ENCODE measurements around the gene KHDC1L.

KHDC1L gene

DNA sequence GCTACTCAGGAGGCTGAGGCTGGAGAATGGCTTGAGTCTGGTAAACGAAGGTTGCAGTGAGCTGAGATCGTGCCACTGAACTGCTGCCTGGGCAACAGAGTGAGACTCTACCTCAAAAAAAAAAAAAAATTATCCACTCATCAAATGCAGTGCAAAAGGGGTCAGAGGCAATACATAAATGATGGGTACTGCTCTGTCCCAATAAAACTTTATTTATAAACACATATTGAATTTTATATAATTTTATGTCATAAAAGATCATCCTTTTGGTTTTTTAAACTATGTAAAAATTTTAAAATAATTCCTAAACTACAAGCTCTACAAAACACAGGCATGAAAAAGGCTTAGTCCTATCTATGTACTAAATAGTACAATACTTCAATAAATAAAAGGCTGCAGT, 27.4 kb upstream of the KHDC1L start:
- DNase-seq (ENCODE audit: low spot score) = no peak
- in situ Hi-C loops (cut with MboI; ENCODE audit: low pct_unique_long_range_greater_than_20kb, low sequenced_read_pairs, unreplicated experiment) = no loop called here

DNA sequence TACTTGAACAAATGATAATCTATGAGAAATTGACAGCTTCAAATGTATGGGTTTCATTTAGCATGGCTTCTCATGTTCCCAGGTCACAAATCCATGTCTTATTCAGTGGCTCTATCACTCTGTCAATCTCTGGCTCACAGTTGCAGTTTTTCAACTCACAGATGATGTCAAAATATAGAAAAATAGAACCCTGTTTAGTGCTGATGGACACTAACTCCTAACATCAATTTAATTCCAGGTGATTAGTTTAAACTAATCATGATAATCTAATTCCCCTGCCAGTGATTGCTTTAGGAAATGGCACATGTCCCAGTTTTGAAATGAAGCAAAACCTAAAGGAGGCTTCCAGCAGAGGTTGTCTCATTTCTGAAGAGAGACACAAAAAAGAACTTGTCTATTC, 24.7 kb upstream of the KHDC1L start:
- TF ChIP-seq CTCF (IDR thresholded peaks at IDR 0.05; ENCODE audit: extremely low read depth, insufficient read depth, missing control alignments) = no peak
- DNase-seq (ENCODE audit: low spot score) = no peak
- in situ Hi-C loops (cut with MboI; ENCODE audit: low pct_unique_long_range_greater_than_20kb, low sequenced_read_pairs, unreplicated experiment) = no loop called here

More for the DNA sequence above, 27.4 kb upstream of the KHDC1L start:
- no peak for TF ChIP-seq CTCF (IDR thresholded peaks at IDR 0.05; ENCODE audit: extremely low read depth, insufficient read depth, missing control alignments)

DNA sequence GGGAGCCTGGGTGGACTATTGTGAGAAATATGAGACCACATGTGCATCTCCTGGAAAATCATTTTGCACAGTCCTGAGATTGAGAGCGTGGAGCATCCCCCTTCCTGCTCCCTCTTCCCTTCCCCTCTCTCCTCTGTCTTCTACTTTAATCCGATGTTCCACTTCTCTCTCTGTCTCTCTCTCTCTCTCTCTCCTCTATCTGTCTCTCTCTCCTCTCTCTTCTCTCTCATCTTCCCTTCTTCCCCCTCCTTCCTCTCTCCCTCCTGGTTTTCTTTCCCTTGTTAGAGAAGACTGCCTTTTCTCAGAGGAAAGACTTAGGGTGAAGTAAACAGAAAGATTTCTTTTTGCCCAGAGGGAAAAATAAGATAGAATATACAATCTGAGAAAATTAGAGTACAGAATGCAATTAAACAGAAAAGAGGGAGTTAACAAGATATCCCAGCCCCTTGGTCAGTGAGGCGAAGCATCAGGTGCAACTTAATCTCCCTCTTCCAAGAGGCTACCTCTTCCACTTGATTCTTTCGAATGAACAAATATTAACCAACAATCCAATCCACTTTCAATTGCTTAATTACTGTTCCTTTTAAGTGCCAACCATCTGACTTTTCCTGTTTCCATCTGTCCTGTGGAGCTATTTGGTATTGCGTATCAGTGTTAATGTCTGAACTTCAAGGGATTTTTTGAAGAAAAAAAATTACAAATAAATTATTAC, 23.1 kb upstream of the KHDC1L start:
- DNase-seq (ENCODE audit: low spot score) = no peak
- no peak for TF ChIP-seq CTCF (IDR thresholded peaks at IDR 0.05; ENCODE audit: extremely low read depth, insufficient read depth, missing control alignments)
- in situ Hi-C loops (cut with MboI; ENCODE audit: low pct_unique_long_range_greater_than_20kb, low sequenced_read_pairs, unreplicated experiment) = no loop called here

DNA sequence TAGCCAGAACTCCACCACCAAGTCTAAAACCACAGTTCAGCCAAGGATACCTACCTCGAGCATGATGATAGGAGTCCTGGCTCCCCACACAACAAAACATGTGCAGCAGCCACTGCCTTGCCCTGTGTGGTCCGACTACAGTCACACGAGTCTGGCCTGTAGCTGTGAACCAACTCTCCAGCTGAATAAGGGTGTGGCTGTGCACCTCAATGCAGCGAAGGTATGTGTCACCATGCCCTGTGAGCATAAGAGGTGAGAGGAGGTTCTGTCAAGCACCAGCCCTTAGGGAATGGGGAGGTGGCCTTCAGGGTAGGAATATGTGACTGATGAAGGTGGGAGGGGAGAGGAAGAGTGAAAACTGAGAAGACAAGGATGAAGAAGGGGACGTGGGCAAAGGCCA, 16.7 kb upstream of the KHDC1L start:
- DNase-seq (ENCODE audit: low spot score) = no peak
- in situ Hi-C loops (cut with MboI; ENCODE audit: low pct_unique_long_range_greater_than_20kb, low sequenced_read_pairs, unreplicated experiment) = no loop called here
- TF ChIP-seq CTCF (IDR thresholded peaks at IDR 0.05; ENCODE audit: extremely low read depth, insufficient read depth, missing control alignments) = no peak

DNA sequence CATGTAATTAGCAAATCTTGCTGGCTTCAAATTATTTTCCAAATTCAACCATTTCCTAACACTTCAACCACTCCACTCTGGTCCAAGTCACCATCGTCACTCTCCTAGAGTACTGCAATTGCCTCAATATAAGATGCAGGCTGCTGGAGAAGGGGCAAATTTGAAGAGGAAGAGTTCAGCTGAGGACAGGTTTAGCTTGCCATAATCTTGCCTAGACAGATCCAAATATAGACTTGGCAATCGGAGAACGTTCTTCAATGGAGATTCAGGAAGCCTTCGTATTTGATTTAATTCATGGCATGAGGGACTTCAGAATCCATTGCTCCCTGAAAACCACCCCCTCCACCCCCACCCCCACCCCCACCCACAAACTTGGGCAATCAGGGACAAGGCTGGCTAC, 15.4 kb upstream of the KHDC1L start:
- no peak for TF ChIP-seq CTCF (IDR thresholded peaks at IDR 0.05; ENCODE audit: extremely low read depth, insufficient read depth, missing control alignments)
- in situ Hi-C loops (cut with MboI; ENCODE audit: low pct_unique_long_range_greater_than_20kb, low sequenced_read_pairs, unreplicated experiment) = no loop called here

DNA sequence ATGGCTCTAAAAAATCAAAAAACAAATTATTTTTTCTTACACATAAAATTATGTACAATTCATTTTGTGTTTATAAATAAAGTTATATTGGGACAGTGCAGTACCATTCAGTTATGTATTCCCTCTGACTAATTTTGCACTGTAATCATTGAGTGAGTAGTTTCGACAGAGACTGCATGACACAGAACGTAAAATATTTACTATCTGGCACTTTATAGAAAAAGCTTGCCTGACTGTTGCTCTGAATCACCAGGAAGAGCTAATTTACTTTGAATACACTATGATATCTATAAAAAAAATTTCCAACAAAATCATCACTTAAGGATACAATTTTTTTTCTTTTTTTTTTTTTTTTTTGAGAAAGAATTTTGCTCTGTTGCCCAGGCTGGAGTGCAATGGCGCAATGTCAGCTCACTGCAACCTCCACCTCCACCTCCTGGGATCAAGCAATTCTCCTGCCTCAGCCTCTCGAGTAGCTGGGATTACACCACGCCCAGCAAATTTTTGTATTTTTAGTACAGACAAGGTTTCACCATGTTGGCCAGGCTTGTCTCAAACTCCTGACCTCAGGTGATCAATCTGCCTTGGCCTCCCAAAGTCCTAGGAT, 11.0 kb upstream of the KHDC1L start:
- in situ Hi-C loops (cut with MboI; ENCODE audit: low pct_unique_long_range_greater_than_20kb, low sequenced_read_pairs, unreplicated experiment) = no loop called here
- TF ChIP-seq CTCF (IDR thresholded peaks at IDR 0.05; ENCODE audit: extremely low read depth, insufficient read depth, missing control alignments) = no peak
- no peak for DNase-seq (ENCODE audit: low spot score)

More for the DNA sequence above, 15.4 kb upstream of the KHDC1L start:
- no peak for DNase-seq (ENCODE audit: low spot score)

Measured in GM13977 (cell line).